K562 (cell line): ENCODE data around the gene TUBB2A. TPM values are rescaled to one million over a fixed set of nuclear protein-coding genes. Genes with fewer than 3 reads are reported as not detected.

Experiments used
- ARID3A ChIP-seq: IDR thresholded peaks from 2 replicates; pipeline ENCODE4 v1.6.1; 2012; ENCODE audit warnings: low read depth, low read length, improper control_type of control experiment, borderline replicate concordance
- ETV1 ChIP-seq: fragments of 450-650 bp; conservative IDR thresholded peaks from 2 replicates; pipeline ENCODE4 v1.6.1; 2016; ENCODE audit warnings: missing genetic modification characterization, control low read depth, low read depth, missing compliant biosample characterization
- FOXK2 ChIP-seq, 2 experiments: fragments of 450-650 bp; IDR thresholded peaks in 1 of 2; conservative IDR thresholded peaks in 1 of 2; 2 replicates each; pipeline ENCODE4 v1.6.1; 2016; ENCODE audit warnings: low read depth in 2 of 2, mild to moderate bottlenecking in 1 of 2
- HMBOX1 ChIP-seq: sonication (generic); IDR thresholded peaks from 2 replicates; pipeline ENCODE4 v1.6.1; 2016
- HMGN3 ChIP-seq: IDR thresholded peaks from 2 replicates; pipeline ENCODE4 v1.6.1; 2011; ENCODE audit warnings: borderline replicate concordance, low read depth, mild to moderate bottlenecking, mixed read lengths, low read length; ENCODE audit not compliant: insufficient read length; ENCODE audit errors: extremely low read depth
- ID3 ChIP-seq, 2 experiments: fragments of 250-450 bp in 1 of 2; fragments of 450-650 bp in 1 of 2; sonication (Bioruptor Pico) in 1 of 2; IDR thresholded peaks; 2 replicates each; pipeline versions ENCODE4 v1.6.1 to v1.8.0; 2016 to 2021; ENCODE audit warnings: mild to moderate bottlenecking in 2 of 2, moderate library complexity in 2 of 2, missing compliant biosample characterization in 1 of 2, missing genetic modification characterization in 1 of 2
- PCBP1 ChIP-seq: fragments of 200-400 bp; formaldehyde crosslinking; IDR thresholded peaks from 2 replicates; pipeline ENCODE4 v1.6.1; 2018; ENCODE audit warnings: mild to moderate bottlenecking, low read depth, low read length; ENCODE audit not compliant: poor library complexity, severe bottlenecking
- PHF20 ChIP-seq: fragments of 450-650 bp; IDR thresholded peaks from 2 replicates; pipeline ENCODE4 v1.6.1; 2018; ENCODE audit not compliant: partially characterized antibody
- PRDM10 ChIP-seq: fragments of 450-650 bp; IDR thresholded peaks from 2 replicates; pipeline ENCODE4 v1.6.1; 2018; ENCODE audit not compliant: partially characterized antibody
- RNF2 ChIP-seq: sonication (generic); IDR thresholded peaks from 2 replicates; pipeline ENCODE4 v1.6.1; 2016
- SNAPC5 ChIP-seq: fragments of 250-450 bp; sonication (Bioruptor Pico); IDR thresholded peaks from 2 replicates; pipeline ENCODE4 v1.8.0; 2021; ENCODE audit warnings: moderate library complexity, mild to moderate bottlenecking, inconsistent platforms
- TSC22D4 ChIP-seq: fragments of 450-650 bp; IDR thresholded peaks from 2 replicates; pipeline ENCODE4 v1.6.1; 2016; ENCODE audit warnings: missing genetic modification characterization, missing biosample characterization, control low read depth
- XRCC4 ChIP-seq: IDR thresholded peaks from one replicate; pipeline ENCODE4 v1.6.1; 2011; ENCODE audit not compliant: insufficient read depth, insufficient read length; ENCODE audit errors: extremely low read depth
- ZNF134 ChIP-seq: fragments of 250-450 bp; sonication (Bioruptor Pico); conservative IDR thresholded peaks from 2 replicates; pipeline ENCODE4 v1.4.0; 2020
- ZNF316 ChIP-seq: fragments of 450-650 bp; IDR thresholded peaks from 2 replicates; pipeline ENCODE4 v1.6.1; 2016
- ZNF354B ChIP-seq: fragments of 250-450 bp; sonication (Bioruptor Pico); IDR thresholded peaks from 2 replicates; pipeline ENCODE4 v1.4.0; 2020
- ZNF511 ChIP-seq: sonication (generic); formaldehyde crosslinking; IDR thresholded peaks from 2 replicates; pipeline ENCODE4 v1.8.0; 2022; ENCODE audit warnings: mild to moderate bottlenecking, missing genetic modification reagents
- polyA plus RNA-seq, 8 experiments: library from polyadenylated mRNA; depleted of rRNA in 4 of 8; stranded (reverse) in 5 of 8; unstranded in 3 of 8; fragments of >200 nt; fragmentation: Nextera tagmentation in 2 of 8; fragmentation: Illumina TruSeq in 1 of 8; extraction: Ambion mirVana in 2 of 8; extraction: Trizol in 1 of 8; gene quantifications; 2 replicates each; pipeline versions ENCODE4 v1.2.1 to v1.2.3, GENCODE V29; 2011 to 2014; ENCODE audit warnings: inconsistent platforms in 1 of 8, missing spikeins in 1 of 8
- total RNA-seq, 7 experiments: library from RNA; depleted of rRNA in 6 of 7; stranded (reverse); fragments of >200 nt in 6 of 7; fragmentation: Illumina TruSeq in 2 of 7; extraction: Trizol in 2 of 7; gene quantifications; 2 replicates each; pipeline versions ENCODE4 v1.2.1 to v1.2.3, GENCODE V29; 2011 to 2021; ENCODE audit warnings: low replicate concordance in 1 of 7

TUBB2A gene
- total and polyA plus RNA-seq, 9 of the 15 experiments (the other 6 are each of a cell fraction or from before 2014, with no cell fraction given), result 3.6 to 92.1 (median 45.6) TPM

GRCh38 chr6:3159805-3160781 is 2.7 kb upstream of the TUBB2A start (continued):
- TF ChIP-seq PCBP1, result no peak
- TF ChIP-seq FOXK2 (conservative IDR thresholded peaks at IDR 0.05 in 1 of 2, IDR thresholded peaks at IDR 0.05 in 1 of 2; ENCODE audit: low read depth in 2 of 2), result peak; percentile 54 to 60; a peak in 3 of 4 replicates
- peak; percentile 60 for TF ChIP-seq PRDM10
- TF ChIP-seq ARID3A, result no peak; the same call in none of the 2 replicates
- TF ChIP-seq XRCC4, result no peak
- no peak for TF ChIP-seq ZNF316
- no peak for TF ChIP-seq RNF2
- TF ChIP-seq ZNF134 (CRISPR knock-in tag), result no peak
- no peak for TF ChIP-seq TSC22D4 (tag)
- TF ChIP-seq HMGN3, result peak; percentile 45
- no peak for TF ChIP-seq ZNF354B (CRISPR knock-in tag)
- TF ChIP-seq ETV1 (tag), result peak; percentile 35; the same call in 1 of the 2 replicates
- TF ChIP-seq ZNF511, result peak; percentile 33; the same call in 1 of the 2 replicates
- TF ChIP-seq ID3 (CRISPR knock-in tag; IDR thresholded peaks at IDR 0.05), result no peak
- TF ChIP-seq ID3 (tag; IDR thresholded peaks at IDR 0.05), result no peak
- TF ChIP-seq HMBOX1, result peak; percentile 28; the same call in 1 of the 2 replicates
- no peak for TF ChIP-seq SNAPC5 (CRISPR knock-in tag)
- no peak for TF ChIP-seq PHF20
